WTC11 (cell line): ENCODE results near the gene GGNBP2. TPM values are rescaled to one million over a fixed set of nuclear protein-coding genes. Genes with fewer than 3 reads are reported as not detected.

ENCODE experiments used
- ATAC-seq: fragments of 200-7000 bp; cut with Tn5 transposase; 2 replicates; pipeline ENCODE4 v1.10.0; 2021; ENCODE audit warnings: mild to moderate bottlenecking, moderate library complexity
- CTCF ChIA-PET: fragments of 300-600 bp; sonication (Branson Sonifier 250); formaldehyde crosslinking; loops from one replicate; lab custom pipeline; 2021; ENCODE audit warnings: antibody characterized with exemption; lab: Charles Lee
- POLR2A ChIA-PET: fragments of 350-600 bp; sonication (Branson Sonifier 250); formaldehyde crosslinking; loops from one replicate; lab custom pipeline; 2021; ENCODE audit warnings: antibody characterized with exemption; lab: Charles Lee
- DNase-seq: peaks from one replicate; pipeline ENCODE4 v3.0.0; 2021; ENCODE audit warnings: low spot score
- H3K27ac Mint-ChIP-seq: 2 replicates; pipeline ENCODE4 v1.8.0; 2021; ENCODE audit warnings: mixed read lengths
- H3K27me3 Mint-ChIP-seq: 2 replicates; pipeline ENCODE4 v1.8.0; 2021; ENCODE audit warnings: low read depth, mild to moderate bottlenecking, moderate library complexity, mixed read lengths
- H3K36me3 Mint-ChIP-seq: 2 replicates; pipeline ENCODE4 v1.8.0; 2021; ENCODE audit warnings: mixed read lengths
- H3K4me1 Mint-ChIP-seq: 2 replicates; pipeline ENCODE4 v1.8.0; 2022; ENCODE audit warnings: mixed read lengths
- H3K4me3 Mint-ChIP-seq: 2 replicates; pipeline ENCODE4 v1.8.0; 2021; ENCODE audit warnings: mild to moderate bottlenecking, moderate library complexity, mixed read lengths
- H3K9me3 Mint-ChIP-seq: 2 replicates; pipeline ENCODE4 v1.8.0; 2021; ENCODE audit warnings: mixed read lengths
- CREM ChIP-seq: sonication (generic); formaldehyde crosslinking; IDR thresholded peaks from 2 replicates; pipeline ENCODE4 v1.8.1; 2022; ENCODE audit warnings: mild to moderate bottlenecking, missing genetic modification reagents, moderate library complexity
- GRHL2 ChIP-seq: fragments of 250-450 bp; sonication (Bioruptor Pico); IDR thresholded peaks from 2 replicates; pipeline ENCODE4 v1.8.0; 2022; ENCODE audit warnings: mild to moderate bottlenecking, moderate library complexity; ENCODE audit not compliant: insufficient replicate concordance, severe bottlenecking
- HMGA2 ChIP-seq: fragments of 250-450 bp; sonication (Bioruptor Pico); IDR thresholded peaks from 2 replicates; pipeline ENCODE4 v1.4.0; 2021; ENCODE audit warnings: mild to moderate bottlenecking, moderate library complexity
- KAT7 ChIP-seq: sonication (generic); formaldehyde crosslinking; IDR thresholded peaks from 2 replicates; pipeline ENCODE4 v1.8.1; 2023; ENCODE audit warnings: missing genetic modification reagents, mild to moderate bottlenecking, borderline replicate concordance
- NFE2L1 ChIP-seq: sonication (generic); formaldehyde crosslinking; IDR thresholded peaks from 2 replicates; pipeline ENCODE4 v1.8.1; 2023; ENCODE audit warnings: missing genetic modification reagents
- NFYB ChIP-seq: sonication (generic); formaldehyde crosslinking; conservative IDR thresholded peaks from 2 replicates; pipeline ENCODE4 v1.8.0; 2022; ENCODE audit warnings: low read depth, missing genetic modification reagents
- PRRX2 ChIP-seq: fragments of 250-450 bp; sonication (Bioruptor Pico); IDR thresholded peaks from 2 replicates; pipeline ENCODE4 v1.8.0; 2021; ENCODE audit warnings: mild to moderate bottlenecking
- SMAD4 ChIP-seq: sonication (generic); formaldehyde crosslinking; IDR thresholded peaks from 2 replicates; pipeline ENCODE4 v1.8.0; 2022; ENCODE audit warnings: mild to moderate bottlenecking, missing genetic modification reagents
- ZNF396 ChIP-seq: fragments of 250-450 bp; sonication (Bioruptor Pico); IDR thresholded peaks from 2 replicates; pipeline ENCODE4 v1.8.0; 2021; ENCODE audit warnings: mild to moderate bottlenecking, moderate library complexity, borderline replicate concordance
- ZNF671 ChIP-seq: fragments of 250-450 bp; sonication (Bioruptor Pico); IDR thresholded peaks from 2 replicates; pipeline ENCODE4 v1.8.0; 2021; ENCODE audit warnings: mild to moderate bottlenecking
- total RNA-seq: library from RNA; stranded (reverse); gene quantifications from 3 replicates; pipeline ENCODE4 v1.2.3, GENCODE V29; 2021
- TF ChIP-seq, protein P1 (sequence below): sonication (generic); formaldehyde crosslinking; IDR thresholded peaks from 2 replicates; pipeline ENCODE4 v1.8.0; 2022; ENCODE audit warnings: mild to moderate bottlenecking, missing genetic modification reagents
- TF ChIP-seq, protein P2 (sequence below): sonication (generic); formaldehyde crosslinking; IDR thresholded peaks from 2 replicates; pipeline ENCODE4 v1.8.0; 2023; ENCODE audit warnings: missing genetic modification reagents
- TF ChIP-seq, protein P3 (sequence below): fragments of 200-600 bp; IDR thresholded peaks from 2 replicates; pipeline ENCODE4 v1.8.0; 2022; ENCODE audit warnings: antibody characterized with exemption
- TF ChIP-seq, protein P4 (sequence below): sonication (generic); formaldehyde crosslinking; IDR thresholded peaks from 2 replicates; pipeline ENCODE4 v1.8.1; 2023; ENCODE audit warnings: mild to moderate bottlenecking, missing genetic modification reagents
- TF ChIP-seq, protein P5 (sequence below): fragments of 250-450 bp; sonication (Bioruptor Pico); IDR thresholded peaks from 2 replicates; pipeline ENCODE4 v1.9.0; 2021; ENCODE audit warnings: mild to moderate bottlenecking, borderline replicate concordance
- TF ChIP-seq, protein P6 (sequence below): sonication (generic); formaldehyde crosslinking; IDR thresholded peaks from 2 replicates; pipeline ENCODE4 v1.8.1; 2023; ENCODE audit warnings: mild to moderate bottlenecking, moderate library complexity, missing genetic modification reagents

The GGNBP2 gene
- total RNA-seq, 1 experiment from 2014 or later, result 49.6 TPM

DNA sequence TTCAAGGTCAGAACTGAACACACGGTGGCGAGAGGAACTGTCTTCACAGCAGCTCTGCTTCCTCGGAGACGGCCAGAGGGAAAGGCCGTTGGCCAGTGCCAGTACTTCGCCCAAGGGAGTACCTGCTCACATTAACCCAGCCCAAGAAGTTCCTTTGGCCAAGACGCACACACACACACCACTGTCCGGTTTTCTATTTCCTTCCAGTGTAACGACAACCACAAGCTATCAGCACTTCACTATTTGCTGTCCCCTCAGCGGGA is 744 bp upstream of the GGNBP2 start:
- Mint-ChIP-seq H3K4me3 (peak overlapping the region; percentile 98), H3K27ac (peak overlapping the region; percentile 95)
- TF ChIP-seq, protein P1, sequence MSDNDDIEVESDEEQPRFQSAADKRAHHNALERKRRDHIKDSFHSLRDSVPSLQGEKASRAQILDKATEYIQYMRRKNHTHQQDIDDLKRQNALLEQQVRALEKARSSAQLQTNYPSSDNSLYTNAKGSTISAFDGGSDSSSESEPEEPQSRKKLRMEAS (CRISPR knock-in tag), result no peak
- TF ChIP-seq, all 79 proteins: peak for 0
- ATAC-seq (peak; percentile 1; the same call in 1 of the 2 replicates), DNase-seq (no peak)
- Mint-ChIP-seq H3K4me1 (peaks cover 24% of the 10 kb centered on the region), H3K27me3 (no peaks in the 10 kb centered on the region), H3K36me3 (peaks cover 3% of the 10 kb centered on the region; the same call in 1 of the 2 replicates), H3K9me3 (no peaks in the 10 kb centered on the region)
- CTCF ChIA-PET, result interaction anchor here (0.6 to 5.4 kb wide), 2 partner anchors 9 to 59 kb away, joined by 3 to 40 read pairs; partner anchors contain the start of genes MYO19 and PIGW
- POLR2A ChIA-PET, result interaction anchor here (1.1 to 3.5 kb wide), 2 partner anchors 10 to 57 kb away, joined by 3 to 37 read pairs; partner anchors contain the start of genes MYO19 and PIGW

DNA sequence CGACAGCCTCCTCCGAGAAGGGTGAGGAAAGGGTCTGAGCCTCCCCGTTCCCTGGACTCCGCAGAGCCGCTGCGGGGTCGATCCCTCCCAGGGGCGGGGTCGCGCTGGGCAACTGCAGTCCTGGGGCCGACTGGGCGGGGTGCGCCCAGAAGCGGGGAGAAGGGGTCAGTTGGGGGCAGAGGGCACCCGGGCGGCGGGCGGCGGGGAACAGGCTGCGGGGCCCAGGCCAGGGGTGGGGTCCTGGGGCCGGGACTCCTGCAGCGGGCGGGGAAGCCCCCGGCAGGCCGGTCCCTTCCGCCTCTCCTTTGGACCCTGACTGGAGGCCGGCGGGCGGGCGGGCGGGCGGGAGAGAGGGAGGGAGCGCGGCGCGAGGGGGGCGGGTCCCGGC is 352 bp downstream of the GGNBP2 start:
- H3K36me3 Mint-ChIP-seq, result peaks cover 3% of the 10 kb centered on the region; the same call in 1 of the 2 replicates
- TF ChIP-seq ZNF396 (CRISPR knock-in tag) (no peak), PRRX2 (no peak), NFYB (CRISPR knock-in tag) (no peak)
- TF ChIP-seq, protein P2, sequence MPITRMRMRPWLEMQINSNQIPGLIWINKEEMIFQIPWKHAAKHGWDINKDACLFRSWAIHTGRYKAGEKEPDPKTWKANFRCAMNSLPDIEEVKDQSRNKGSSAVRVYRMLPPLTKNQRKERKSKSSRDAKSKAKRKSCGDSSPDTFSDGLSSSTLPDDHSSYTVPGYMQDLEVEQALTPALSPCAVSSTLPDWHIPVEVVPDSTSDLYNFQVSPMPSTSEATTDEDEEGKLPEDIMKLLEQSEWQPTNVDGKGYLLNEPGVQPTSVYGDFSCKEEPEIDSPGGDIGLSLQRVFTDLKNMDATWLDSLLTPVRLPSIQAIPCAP (CRISPR knock-in tag), result no peak
- TF ChIP-seq, protein P3, sequence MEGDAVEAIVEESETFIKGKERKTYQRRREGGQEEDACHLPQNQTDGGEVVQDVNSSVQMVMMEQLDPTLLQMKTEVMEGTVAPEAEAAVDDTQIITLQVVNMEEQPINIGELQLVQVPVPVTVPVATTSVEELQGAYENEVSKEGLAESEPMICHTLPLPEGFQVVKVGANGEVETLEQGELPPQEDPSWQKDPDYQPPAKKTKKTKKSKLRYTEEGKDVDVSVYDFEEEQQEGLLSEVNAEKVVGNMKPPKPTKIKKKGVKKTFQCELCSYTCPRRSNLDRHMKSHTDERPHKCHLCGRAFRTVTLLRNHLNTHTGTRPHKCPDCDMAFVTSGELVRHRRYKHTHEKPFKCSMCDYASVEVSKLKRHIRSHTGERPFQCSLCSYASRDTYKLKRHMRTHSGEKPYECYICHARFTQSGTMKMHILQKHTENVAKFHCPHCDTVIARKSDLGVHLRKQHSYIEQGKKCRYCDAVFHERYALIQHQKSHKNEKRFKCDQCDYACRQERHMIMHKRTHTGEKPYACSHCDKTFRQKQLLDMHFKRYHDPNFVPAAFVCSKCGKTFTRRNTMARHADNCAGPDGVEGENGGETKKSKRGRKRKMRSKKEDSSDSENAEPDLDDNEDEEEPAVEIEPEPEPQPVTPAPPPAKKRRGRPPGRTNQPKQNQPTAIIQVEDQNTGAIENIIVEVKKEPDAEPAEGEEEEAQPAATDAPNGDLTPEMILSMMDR, result no peak
- H3K27me3 Mint-ChIP-seq, result no peaks in the 10 kb centered on the region
- ChIA-PET POLR2A (interaction anchor here (0.6 to 3.5 kb wide), 3 partner anchors 11 to 47 kb away, joined by 5 to 37 read pairs (median 6); partner anchors contain the start of genes DHRS11, MYO19 and PIGW), CTCF (interaction anchor here (0.6 to 5.4 kb wide), 3 partner anchors 10 to 1065 kb away, joined by 3 to 40 read pairs (median 5); partner anchors contain the start of genes MYO19 and PIGW)
- H3K4me1 Mint-ChIP-seq, result peaks cover 24% of the 10 kb centered on the region
- no peak for DNase-seq
- peak overlapping the region; percentile 98 for H3K4me3 Mint-ChIP-seq
- no peak overlapping the region; the same call in 1 of the 2 replicates for H3K27ac Mint-ChIP-seq
- ATAC-seq, result peak; percentile 53
- no peaks in the 10 kb centered on the region for H3K9me3 Mint-ChIP-seq

DNA sequence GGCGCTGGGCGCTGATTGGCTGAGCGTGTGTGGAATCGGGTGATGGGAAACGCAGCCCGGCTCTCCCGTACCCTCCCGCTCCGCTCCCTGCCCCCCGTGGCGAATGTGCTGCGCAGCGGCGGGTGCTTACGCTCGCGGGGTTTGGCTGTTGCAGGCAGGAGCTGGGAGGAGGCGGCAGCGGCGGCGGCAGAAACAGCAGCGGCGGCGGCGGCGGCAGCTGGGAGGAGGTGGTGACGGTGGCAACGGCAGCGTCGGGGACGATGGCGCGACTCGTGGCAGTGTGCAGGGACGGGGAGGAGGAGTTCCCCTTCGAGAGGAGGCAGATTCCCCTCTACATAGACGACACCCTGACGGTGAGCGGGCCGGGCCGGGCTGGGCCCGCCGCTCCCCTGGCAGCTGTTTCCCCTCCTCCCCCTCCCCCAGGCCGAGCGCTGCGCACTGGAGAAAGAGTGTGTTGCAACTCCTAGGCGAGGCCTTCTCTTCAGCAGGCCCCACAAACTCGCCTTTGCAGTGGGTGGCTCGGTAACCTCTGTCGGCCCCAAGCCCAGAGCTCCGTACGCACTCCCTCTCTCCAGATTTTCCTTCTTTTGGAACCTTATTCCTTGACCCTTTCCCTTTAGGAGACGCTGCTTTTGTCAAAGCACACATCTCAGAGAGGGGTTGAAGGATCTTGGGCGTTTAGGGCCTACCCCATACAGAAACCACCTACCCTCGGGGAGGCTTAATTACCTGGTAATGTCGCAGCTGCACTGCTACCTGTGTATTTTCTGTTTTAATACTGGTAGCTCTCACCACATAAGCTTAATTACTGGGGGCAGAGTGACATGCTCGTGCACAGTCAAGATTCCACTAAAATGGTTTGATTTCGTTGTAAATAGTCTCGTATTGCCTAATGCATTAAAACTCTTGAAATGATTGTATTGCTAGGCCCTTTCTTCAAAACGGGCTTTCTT is 1.0 kb downstream of the GGNBP2 start:
- POLR2A ChIA-PET, result interaction anchor here (0.6 to 3.5 kb wide), 5 partner anchors 11 to 55 kb away, joined by 4 to 37 read pairs (median 6); partner anchors contain the start of genes DHRS11, MRM1, MYO19 and PIGW
- DNase-seq (peak; percentile 99), ATAC-seq (peak; percentile 81)
- peak overlapping the region; percentile 94 for H3K4me3 Mint-ChIP-seq
- H3K9me3 Mint-ChIP-seq, result no peaks in the 10 kb centered on the region
- H3K27me3 Mint-ChIP-seq, result no peaks in the 10 kb centered on the region
- peaks cover 3% of the 10 kb centered on the region; the same call in 1 of the 2 replicates for H3K36me3 Mint-ChIP-seq
- CTCF ChIA-PET, result interaction anchor here (0.6 to 5.4 kb wide), 3 partner anchors 11 to 1065 kb away, joined by 3 to 40 read pairs (median 5); partner anchors contain the start of genes MYO19 and PIGW
- H3K4me1 Mint-ChIP-seq, result peaks cover 24% of the 10 kb centered on the region
- H3K27ac Mint-ChIP-seq, result peak overlapping the region; percentile 96
- TF ChIP-seq, protein P4, sequence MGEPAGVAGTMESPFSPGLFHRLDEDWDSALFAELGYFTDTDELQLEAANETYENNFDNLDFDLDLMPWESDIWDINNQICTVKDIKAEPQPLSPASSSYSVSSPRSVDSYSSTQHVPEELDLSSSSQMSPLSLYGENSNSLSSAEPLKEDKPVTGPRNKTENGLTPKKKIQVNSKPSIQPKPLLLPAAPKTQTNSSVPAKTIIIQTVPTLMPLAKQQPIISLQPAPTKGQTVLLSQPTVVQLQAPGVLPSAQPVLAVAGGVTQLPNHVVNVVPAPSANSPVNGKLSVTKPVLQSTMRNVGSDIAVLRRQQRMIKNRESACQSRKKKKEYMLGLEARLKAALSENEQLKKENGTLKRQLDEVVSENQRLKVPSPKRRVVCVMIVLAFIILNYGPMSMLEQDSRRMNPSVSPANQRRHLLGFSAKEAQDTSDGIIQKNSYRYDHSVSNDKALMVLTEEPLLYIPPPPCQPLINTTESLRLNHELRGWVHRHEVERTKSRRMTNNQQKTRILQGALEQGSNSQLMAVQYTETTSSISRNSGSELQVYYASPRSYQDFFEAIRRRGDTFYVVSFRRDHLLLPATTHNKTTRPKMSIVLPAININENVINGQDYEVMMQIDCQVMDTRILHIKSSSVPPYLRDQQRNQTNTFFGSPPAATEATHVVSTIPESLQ (CRISPR knock-in tag), result no peak
- TF ChIP-seq, protein P5, sequence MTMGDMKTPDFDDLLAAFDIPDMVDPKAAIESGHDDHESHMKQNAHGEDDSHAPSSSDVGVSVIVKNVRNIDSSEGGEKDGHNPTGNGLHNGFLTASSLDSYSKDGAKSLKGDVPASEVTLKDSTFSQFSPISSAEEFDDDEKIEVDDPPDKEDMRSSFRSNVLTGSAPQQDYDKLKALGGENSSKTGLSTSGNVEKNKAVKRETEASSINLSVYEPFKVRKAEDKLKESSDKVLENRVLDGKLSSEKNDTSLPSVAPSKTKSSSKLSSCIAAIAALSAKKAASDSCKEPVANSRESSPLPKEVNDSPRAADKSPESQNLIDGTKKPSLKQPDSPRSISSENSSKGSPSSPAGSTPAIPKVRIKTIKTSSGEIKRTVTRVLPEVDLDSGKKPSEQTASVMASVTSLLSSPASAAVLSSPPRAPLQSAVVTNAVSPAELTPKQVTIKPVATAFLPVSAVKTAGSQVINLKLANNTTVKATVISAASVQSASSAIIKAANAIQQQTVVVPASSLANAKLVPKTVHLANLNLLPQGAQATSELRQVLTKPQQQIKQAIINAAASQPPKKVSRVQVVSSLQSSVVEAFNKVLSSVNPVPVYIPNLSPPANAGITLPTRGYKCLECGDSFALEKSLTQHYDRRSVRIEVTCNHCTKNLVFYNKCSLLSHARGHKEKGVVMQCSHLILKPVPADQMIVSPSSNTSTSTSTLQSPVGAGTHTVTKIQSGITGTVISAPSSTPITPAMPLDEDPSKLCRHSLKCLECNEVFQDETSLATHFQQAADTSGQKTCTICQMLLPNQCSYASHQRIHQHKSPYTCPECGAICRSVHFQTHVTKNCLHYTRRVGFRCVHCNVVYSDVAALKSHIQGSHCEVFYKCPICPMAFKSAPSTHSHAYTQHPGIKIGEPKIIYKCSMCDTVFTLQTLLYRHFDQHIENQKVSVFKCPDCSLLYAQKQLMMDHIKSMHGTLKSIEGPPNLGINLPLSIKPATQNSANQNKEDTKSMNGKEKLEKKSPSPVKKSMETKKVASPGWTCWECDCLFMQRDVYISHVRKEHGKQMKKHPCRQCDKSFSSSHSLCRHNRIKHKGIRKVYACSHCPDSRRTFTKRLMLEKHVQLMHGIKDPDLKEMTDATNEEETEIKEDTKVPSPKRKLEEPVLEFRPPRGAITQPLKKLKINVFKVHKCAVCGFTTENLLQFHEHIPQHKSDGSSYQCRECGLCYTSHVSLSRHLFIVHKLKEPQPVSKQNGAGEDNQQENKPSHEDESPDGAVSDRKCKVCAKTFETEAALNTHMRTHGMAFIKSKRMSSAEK, result no peak
- no peak for TF ChIP-seq HMGA2 (CRISPR knock-in tag)
- TF ChIP-seq SMAD4 (CRISPR knock-in tag), result no peak
- TF ChIP-seq ZNF671 (CRISPR knock-in tag), result no peak
- TF ChIP-seq, protein P6, sequence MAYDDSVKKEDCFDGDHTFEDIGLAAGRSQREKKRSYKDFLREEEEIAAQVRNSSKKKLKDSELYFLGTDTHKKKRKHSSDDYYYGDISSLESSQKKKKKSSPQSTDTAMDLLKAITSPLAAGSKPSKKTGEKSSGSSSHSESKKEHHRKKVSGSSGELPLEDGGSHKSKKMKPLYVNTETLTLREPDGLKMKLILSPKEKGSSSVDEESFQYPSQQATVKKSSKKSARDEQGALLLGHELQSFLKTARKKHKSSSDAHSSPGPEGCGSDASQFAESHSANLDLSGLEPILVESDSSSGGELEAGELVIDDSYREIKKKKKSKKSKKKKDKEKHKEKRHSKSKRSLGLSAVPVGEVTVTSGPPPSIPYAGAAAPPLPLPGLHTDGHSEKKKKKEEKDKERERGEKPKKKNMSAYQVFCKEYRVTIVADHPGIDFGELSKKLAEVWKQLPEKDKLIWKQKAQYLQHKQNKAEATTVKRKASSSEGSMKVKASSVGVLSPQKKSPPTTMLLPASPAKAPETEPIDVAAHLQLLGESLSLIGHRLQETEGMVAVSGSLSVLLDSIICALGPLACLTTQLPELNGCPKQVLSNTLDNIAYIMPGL (CRISPR knock-in tag), result no peak; the same call in 1 of the 2 replicates
- TF ChIP-seq, protein P1 (CRISPR knock-in tag), result no peak
- TF ChIP-seq NFYB (CRISPR knock-in tag), result peak; percentile 79
- no peak for TF ChIP-seq KAT7
- TF ChIP-seq CREM (CRISPR knock-in tag), result no peak
- TF ChIP-seq NFE2L1, result no peak
- no peak for TF ChIP-seq GRHL2 (CRISPR knock-in tag)
